HS-27A (cell line): Measurements from ENCODE around the gene CLOCK.
A peak's percentile ranks its signal among the peaks of the same experiment; 100 is the strongest.

Source experiments
- DNase-seq: peaks from one replicate; pipeline ENCODE4 v3.0.0-alpha.2; 2012; ENCODE audit warnings: low read depth, missing footprints

CLOCK gene

GRCh38 chr4:55416176-55416575 lies 130.5 kb downstream of the CLOCK start:
- no peak for DNase-seq

- no peak for DNase-seq
These were observed 135.1 kb downstream of the CLOCK start for GRCh38 chr4:55411621-55412020.

GRCh38 chr4:55410431-55410830 lies 136.3 kb downstream of the CLOCK start:
- no peak for DNase-seq

- DNase-seq = no peak
These were observed 137.1 kb downstream of the CLOCK start for GRCh38 chr4:55409468-55410171.

GRCh38 chr4:55407764-55408163 lies 138.9 kb downstream of the CLOCK start:
- DNase-seq = no peak

GRCh38 chr4:55407119-55407518 lies 139.6 kb downstream of the CLOCK start:
- no peak for DNase-seq

- DNase-seq = no peak
These were observed 140.2 kb downstream of the CLOCK start for GRCh38 chr4:55406545-55406944.

- DNase-seq = no peak
These were observed 141.6 kb downstream of the CLOCK start for GRCh38 chr4:55405073-55405472.

- no peak for DNase-seq
These were observed 147.1 kb downstream of the CLOCK start for GRCh38 chr4:55399581-55399980.

GRCh38 chr4:55398966-55399365 lies 147.7 kb downstream of the CLOCK start:
- no peak for DNase-seq

- DNase-seq = no peak
These were observed 148.2 kb downstream of the CLOCK start for GRCh38 chr4:55398461-55398860.

GRCh38 chr4:55397520-55398321 lies 149.0 kb downstream of the CLOCK start:
- DNase-seq = no peak

GRCh38 chr4:55397126-55397436 lies 149.6 kb downstream of the CLOCK start:
- DNase-seq = no peak

- DNase-seq = no peak
These were observed 150.2 kb downstream of the CLOCK start for GRCh38 chr4:55396308-55397125.

GRCh38 chr4:55395529-55396307 lies 151.0 kb downstream of the CLOCK start, which contains the start of gene TMEM165:
TMEM165 (plus strand) TSS chr4:55395957; CDS start chr4:55396190, 233 bp downstream.
- peak; percentile 76 for DNase-seq

GRCh38 chr4:55395218-55395528 lies 151.5 kb downstream of the CLOCK start:
- DNase-seq = no peak

GRCh38 chr4:55393461-55394320 lies 153.0 kb downstream of the CLOCK start:
- DNase-seq = no peak

- DNase-seq = no peak
These were observed 159.9 kb downstream of the CLOCK start for GRCh38 chr4:55386840-55387239.

- DNase-seq = no peak
These were observed 160.6 kb downstream of the CLOCK start for GRCh38 chr4:55386073-55386472.

GRCh38 chr4:55385201-55385649 lies 161.5 kb downstream of the CLOCK start:
- no peak for DNase-seq

GRCh38 chr4:55382488-55383003 lies 164.2 kb downstream of the CLOCK start:
- DNase-seq = no peak
